HG03039 (cell line): ENCODE results near the gene PIGZ.

ENCODE experiments used
- ATAC-seq: cut with Tn5 transposase; IDR thresholded peaks from one replicate; pipeline ENCODE4 v1.9.1; 2021; ENCODE audit warnings: mild to moderate bottlenecking, moderate library complexity; ENCODE audit not compliant: unreplicated experiment

The PIGZ gene

DNA sequence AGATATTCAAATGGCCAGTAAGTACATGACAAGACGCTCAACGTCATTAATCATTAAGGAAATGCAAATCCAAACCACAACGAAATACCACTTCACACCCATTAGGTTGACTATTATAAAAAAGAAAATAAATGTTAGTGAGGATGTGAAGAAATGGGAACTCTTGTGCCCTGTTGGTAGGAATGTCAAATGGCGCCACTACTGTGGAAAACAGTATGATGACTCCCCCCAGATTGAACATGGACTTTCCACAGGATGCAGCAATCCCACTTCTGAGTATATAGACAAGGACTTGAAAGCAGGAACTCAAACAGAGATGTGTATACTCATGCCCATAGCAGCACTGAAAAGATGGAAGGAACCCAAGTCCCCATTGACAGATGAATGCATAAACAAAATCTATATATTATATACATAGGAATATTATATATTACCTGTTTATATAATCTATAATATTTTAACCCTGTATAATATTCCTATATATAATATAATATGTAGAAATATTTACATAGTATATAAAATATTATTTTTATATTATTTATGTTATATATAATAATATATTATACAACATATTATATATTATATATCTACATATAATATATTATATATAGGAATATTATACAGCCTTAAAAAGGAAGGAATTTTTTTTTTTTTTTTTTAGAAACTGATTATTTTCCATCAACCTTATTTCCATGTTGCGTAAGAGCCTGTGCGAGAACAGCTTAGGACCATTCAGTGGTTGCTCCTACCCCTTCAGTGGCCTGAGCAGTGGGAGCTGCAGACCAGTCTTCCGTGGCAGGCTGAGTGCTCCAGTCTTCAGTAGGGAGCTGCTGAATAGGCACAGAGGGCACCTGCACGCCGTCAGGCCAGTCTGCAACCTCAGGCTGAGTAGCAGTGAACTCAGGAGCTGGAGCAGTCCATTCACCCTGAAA, 17.6 kb upstream of the PIGZ start:
- ATAC-seq, result no peak

- ATAC-seq, result no peak
These were observed 16.7 kb upstream of the PIGZ start for GRCh38 chr3:196985298-196985697.

- ATAC-seq, result no peak
These were observed 14.6 kb upstream of the PIGZ start for GRCh38 chr3:196983186-196983585.

GRCh38 chr3:196981657-196982056, 13.0 kb upstream of the PIGZ start:
- no peak for ATAC-seq

DNA sequence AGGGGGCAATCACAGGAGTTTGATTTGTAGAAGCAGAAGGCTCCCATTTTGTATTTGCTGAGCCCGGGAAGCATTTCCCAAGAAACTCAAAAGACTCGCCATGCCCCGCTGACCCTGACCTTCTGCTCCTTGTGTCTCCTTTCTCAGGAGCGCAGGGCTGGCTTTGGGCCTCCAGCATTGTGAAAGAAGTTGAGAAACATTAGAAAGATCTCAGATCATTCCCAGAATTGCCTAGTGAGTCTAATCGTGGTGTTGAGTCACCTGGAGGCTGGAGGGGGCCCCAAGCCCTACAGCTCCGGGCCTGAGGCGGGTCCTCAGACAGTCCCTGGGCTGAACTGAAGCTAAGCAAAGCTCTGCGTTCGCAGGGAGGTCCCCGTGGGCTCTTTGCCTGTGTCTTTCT, 10.9 kb upstream of the PIGZ start:
- ATAC-seq, result no peak

- ATAC-seq, result no peak
These were observed 8.3 kb upstream of the PIGZ start for GRCh38 chr3:196976941-196977340.

GRCh38 chr3:196975349-196975748, 6.7 kb upstream of the PIGZ start:
- no peak for ATAC-seq

DNA sequence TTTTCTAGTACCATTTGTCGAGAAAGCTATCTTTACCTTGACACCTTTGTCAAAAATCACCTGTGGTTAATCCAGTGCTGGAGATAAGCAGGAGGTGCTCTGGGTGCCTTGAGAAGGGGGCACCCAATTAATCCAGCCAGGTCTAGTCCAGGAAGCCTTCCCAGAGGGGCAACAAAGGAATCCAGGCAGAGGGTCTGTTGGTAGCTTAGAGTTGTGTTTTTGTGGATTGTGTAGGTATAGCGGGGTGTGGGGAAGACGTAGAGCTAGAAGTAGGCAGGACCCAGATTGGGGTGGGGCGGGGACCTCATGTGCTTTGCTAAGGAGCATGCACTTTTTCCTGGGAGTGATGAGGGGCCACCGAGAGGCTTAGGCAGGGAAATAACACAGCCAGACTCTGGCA, 6.0 kb upstream of the PIGZ start:
- ATAC-seq, result no peak

DNA sequence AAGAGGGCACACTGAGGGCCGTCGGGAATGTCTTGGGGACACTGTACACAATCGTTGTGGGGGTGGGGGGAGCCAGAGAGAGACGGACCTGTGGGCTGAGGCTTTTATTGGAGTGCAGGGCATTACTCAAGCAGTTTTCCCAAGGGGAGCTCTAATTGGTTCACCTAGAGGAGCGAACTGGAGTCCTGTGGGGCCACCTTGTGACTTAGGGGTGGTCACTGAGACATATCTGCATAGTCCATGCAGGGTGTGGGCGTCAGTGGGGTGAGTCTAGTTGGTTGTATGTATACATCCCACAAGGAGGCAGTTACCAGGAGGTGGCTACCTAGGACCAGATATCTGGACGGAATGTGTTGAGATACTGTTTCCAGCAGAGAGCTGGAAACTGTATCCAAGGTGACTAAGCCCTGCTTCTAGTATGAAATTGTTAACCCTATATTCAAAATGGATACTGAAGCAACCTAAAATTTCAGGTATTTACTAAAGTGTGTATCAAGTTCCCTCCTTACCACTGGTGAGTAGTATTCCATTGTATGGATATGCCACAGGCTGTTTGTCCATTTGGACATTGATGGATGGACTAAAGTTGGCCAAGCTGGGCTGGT, 2.6 kb upstream of the PIGZ start:
- no peak for ATAC-seq

GRCh38 chr3:196970547-196971093, 2.0 kb upstream of the PIGZ start:
- no peak for ATAC-seq

DNA sequence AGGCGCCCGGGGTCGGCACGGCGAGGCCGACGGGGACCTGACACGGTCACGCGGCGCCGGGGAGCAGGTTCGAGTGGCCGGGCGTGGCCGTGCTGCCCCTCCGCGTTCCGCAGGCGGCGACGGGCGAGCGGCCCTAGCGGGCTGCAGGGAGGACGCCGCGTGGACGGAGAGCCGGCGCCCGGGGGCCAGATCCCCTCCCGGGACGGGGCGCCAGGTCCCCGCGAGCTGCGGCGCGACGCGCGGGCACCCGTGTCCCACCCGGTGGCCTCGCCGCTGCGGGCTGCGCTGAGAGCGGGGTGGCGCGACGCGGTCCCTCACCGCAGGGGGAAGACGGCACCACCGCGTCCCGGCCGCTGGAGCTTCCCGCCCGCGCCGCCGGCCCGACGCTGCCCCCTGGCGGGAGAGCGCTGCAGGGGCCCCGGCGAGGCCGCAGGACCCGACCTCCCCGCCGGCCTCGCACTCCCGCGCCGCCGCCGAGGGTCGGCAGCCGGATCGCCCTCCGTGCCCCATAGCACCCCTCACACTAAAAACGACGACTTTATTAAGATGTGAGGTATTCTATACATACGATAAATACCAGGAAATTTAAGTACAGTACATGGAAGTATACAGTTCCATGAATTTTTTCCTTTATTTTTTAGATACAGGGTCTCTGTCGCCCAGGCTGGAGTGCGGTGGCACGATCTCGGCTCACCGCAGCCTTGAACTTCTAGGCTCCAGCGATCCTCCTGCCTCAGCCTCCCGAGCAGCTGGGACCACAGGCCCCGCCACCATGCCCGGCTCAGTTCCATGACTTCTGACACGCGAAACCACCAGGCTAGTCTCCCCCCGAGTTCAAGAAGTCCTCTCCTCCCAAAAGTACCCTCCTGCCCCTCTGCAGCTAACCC, 1.3 kb upstream of the PIGZ start:
- peak; percentile 55 for ATAC-seq

- ATAC-seq, result peak; percentile 29
These were observed 564 bp upstream of the PIGZ start for GRCh38 chr3:196969134-196969659.

DNA sequence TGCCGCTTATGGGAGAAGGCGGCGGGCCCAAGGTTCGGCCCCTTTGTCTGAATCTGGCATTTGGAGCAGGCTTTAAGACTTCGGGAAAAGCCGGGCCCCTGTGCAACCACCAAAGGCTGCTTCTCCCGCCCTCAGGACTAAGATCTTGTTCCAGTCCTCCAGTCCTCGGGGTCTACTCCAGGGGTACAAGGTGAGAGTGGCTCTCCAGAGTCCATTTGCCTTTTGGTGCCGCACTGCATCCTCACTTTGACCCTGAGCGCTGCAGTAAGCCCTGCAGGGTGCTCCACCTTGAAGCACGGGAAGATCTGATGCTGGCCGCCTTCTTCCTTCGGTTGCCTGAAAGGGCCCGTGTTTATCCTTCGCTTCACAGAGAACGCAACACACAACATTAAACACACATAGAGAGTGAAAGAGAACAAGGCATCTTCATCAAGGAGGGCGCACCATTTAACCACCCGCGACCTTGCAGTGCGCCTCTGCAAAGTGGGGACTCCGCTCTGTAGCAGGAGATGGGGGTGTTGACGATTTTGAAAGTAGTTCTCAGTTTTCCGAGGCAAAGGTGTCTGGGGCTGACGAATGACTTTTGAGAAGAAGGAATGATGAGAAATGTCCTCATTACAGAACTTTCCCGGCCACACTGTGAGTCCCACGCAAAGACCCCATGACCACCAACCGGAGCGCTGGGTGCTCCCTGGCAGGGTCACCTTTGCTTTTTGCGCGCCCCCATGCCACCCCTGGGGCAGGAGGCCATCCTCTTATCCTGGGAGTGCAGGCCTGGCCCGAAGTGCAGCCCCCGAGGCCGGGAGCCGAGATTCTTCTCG, 1.0 kb downstream of the PIGZ start:
- no peak for ATAC-seq

DNA sequence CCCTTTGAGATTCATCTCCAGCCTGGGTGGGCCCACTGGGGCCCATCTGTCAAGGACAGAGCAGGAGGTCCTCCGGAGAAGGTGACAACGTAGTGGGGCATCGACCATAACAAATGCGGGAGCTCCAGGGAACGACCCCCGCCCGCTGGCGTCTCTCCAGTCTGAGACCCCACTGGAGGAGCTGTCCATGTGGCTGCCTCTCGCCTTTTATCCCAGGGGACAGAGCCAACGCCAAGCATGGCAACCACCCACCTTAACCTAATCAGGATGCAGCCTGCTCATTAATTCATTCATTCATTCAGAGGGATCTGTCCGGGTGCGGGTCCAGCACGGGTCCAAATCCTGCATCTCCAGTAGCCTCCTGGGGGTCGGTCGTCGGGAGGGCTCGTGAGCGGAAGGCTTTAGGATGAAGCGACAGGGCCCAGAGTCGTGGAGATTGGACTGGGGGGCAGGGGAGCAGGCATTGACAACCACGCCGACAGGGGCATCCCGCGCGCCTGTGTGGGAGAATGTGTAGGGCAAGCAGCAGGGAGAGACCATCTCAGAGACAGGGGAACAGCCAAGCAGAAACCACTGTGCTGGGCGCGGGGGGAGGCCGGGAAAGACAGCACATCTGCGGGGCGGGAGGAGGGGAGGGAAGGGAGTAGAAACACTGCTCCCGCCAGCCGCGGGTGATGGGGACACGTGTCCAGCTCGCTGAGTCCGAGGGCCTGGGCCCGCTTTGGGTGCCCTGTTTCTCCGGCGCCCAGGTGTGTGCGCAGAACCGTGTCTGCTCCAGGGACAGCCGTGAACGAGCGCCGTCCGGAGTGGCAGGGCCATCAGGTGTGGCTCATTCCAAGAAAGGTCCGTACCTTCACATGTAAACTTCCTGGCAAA, 1.9 kb downstream of the PIGZ start:
- no peak for ATAC-seq

DNA sequence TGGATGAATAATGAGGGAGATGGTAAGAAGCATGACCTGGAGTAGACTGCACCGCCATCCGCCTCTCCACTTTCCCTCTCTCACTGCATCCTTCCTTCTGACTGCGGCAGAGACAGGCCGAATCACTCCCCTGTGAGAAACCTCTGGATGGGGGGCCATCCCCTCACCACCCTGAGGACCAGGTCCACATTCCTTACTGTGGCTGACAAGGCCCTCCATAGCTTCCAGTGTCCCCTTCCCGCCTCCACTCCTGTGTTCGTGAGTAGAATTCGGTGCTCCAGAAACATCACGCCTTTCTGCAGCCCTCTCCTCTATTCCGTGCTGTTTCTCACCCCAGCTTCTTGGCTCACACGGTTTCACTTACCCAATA, 2.8 kb downstream of the PIGZ start:
- no peak for ATAC-seq

DNA sequence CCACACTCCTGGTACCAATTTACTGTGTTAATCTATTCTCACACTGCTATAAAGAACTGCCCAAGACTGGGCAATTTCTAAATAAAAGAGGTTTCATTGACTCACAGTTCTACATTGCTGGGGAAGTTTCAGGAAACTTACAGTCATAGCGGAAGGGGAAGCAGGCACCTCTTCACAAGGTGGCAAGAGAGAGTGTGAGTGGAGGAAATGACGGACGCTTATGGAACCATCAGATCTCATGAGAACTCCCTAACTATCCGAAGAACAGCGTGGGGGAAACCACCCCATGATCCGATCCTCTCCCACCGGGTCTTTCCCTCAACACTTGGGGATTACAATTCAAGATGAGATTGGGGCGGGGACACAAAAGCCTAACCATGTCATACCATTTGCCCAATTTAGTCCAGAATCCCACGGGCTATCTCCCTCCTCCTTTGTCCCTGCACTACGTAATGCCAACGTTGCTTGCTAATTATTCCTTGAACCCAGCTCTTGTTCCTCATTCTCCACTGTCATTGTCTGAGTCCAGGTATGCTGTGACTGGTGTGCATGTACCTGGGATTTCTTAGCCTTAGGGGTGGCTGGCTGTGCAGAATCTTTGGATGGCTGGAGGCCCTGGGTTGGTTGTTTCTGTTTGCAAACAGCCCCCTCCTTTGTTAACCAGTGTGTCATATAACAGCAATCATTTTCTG, 3.4 kb downstream of the PIGZ start:
- ATAC-seq, result no peak

DNA sequence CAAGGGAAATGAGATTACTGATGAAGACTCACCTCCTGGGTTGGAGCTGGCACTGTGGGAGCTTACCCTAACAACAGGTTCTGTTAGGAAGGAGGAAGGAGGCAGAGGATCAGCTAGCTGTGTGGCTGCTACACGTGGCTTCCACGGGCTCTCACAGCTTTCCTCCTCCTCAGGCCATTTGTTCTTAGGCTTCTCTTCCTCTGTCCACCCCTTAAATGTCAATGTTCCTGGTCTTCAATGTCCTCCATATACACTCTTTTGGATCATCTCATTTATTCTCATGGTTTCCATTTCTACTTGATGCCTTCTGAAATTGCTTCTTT, 5.0 kb downstream of the PIGZ start:
- no peak for ATAC-seq

DNA sequence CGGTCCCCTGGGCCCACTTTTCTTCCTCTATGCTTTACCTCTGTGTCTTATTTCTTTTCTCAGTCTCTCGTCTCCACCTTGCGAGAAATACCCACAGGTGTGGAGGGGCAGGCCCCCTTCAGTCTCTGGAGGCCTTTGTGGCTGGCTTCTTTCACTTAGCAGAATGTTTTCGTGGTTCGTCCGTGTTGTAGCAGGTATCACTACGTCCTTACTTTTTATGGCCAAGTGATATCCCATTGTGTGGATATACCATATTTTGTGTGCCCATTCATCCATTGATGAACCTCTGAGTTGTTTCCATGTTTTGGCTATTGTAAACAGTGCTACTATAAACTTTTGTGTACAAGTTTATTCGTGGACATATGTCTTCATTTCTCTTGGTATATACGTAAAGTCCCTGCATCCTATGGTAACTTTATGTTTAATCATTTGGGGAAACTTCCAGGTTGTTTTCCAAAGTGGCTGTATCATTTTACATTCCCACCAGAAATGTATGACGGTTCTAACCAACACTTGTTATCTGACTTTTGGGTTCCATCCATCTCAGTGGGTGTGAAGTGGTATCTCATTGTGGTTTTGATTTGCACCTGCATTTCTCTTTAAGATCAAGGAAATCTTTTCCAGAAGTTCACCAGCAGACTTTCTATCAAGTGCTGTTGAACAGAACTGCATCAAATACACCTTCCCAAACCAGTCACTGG, 5.6 kb downstream of the PIGZ start:
- no peak for ATAC-seq
